Tibial nerve (tissue), 4 donors: Measurements from ENCODE around the gene TMEM212.

Experiments used
- CTCF ChIP-seq, 5 experiments: fragments of 200-600 bp in 3 of 5; fragments of 450-650 bp in 2 of 5; sonication (generic) in 3 of 5; IDR thresholded peaks; one replicate each; pipeline ENCODE4 v1.5.1; 2016 to 2019; ENCODE audit warnings: antibody characterized with exemption in 5 of 5, mild to moderate bottlenecking in 3 of 5, moderate library complexity in 2 of 5
- EP300 ChIP-seq, 2 donors: sonication (generic); formaldehyde crosslinking; IDR thresholded peaks; one replicate each; pipeline ENCODE4 v1.6.1; 2017; ENCODE audit warnings: antibody characterized with exemption in 2 of 2, mild to moderate bottlenecking in 1 of 2

GRCh38 chr3:171834461-171834801, 8.7 kb upstream of the TMEM212 start:
- no peak for TF ChIP-seq CTCF (IDR thresholded peaks at IDR 0.05)
- TF ChIP-seq EP300 (IDR thresholded peaks at IDR 0.05): no peak
